ENCODE measurements around the gene EVI5L. TPM values are rescaled to one million over a fixed set of nuclear protein-coding genes. Genes with fewer than 3 reads are reported as not detected.
A peak's percentile ranks its signal among the peaks of the same experiment; 100 is the strongest.

EVI5L gene
- total RNA-seq, 4 donors from 2014 or later = 14.4 to 30.3 (median 17.7) TPM

DNA sequence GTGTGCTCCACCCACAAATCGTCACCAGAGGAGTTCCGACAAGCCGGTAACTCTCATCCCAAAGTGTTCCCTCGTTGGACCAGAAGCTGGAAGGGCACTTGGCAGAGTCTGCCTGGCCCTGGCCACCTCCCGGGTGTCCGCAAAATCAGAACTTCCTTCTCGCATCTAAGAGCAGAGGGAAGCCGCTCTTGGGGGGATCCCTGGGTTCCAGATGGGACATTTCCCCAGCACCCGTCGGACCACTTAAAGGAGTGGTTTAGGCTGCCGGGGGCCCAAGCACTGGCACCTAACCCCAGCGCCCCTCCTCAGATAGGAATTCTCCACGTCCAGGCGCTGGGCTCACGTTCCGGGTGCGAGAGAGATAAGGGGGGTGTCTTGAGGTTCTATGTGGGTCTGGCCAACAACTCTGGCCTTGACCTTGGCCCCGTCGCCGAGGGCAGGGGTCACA lies 72.8 kb downstream of the EVI5L start:
- Histone ChIP-seq H3K36me3 (peaks cover 0 to 22% (median 0%) of the 10 kb centered on the region in 3 donors), H3K9me3 (no peaks in the 10 kb centered on the region), H3K27me3 (no peaks in the 10 kb centered on the region), H3K4me1 (peaks cover 0 to 43% (median 16%) of the 10 kb centered on the region in 4 donors), H3K4me3 (peak overlapping the region; percentile 43 to 82 (median 62)), H3K27ac (peak overlapping the region; percentile 19 to 92 (median 85))
- DNase-seq (ENCODE audit: low spot score in 2 of 2) = no peak
- 13 to 27% methylated on average over 11 to 19 of the region's 20 CpGs for WGBS, 2 donors
- TF ChIP-seq EP300 (IDR thresholded peaks at IDR 0.05) = no peak
- no peak for TF ChIP-seq POLR2A (IDR thresholded peaks at IDR 0.05)
- TF ChIP-seq, protein P1, sequence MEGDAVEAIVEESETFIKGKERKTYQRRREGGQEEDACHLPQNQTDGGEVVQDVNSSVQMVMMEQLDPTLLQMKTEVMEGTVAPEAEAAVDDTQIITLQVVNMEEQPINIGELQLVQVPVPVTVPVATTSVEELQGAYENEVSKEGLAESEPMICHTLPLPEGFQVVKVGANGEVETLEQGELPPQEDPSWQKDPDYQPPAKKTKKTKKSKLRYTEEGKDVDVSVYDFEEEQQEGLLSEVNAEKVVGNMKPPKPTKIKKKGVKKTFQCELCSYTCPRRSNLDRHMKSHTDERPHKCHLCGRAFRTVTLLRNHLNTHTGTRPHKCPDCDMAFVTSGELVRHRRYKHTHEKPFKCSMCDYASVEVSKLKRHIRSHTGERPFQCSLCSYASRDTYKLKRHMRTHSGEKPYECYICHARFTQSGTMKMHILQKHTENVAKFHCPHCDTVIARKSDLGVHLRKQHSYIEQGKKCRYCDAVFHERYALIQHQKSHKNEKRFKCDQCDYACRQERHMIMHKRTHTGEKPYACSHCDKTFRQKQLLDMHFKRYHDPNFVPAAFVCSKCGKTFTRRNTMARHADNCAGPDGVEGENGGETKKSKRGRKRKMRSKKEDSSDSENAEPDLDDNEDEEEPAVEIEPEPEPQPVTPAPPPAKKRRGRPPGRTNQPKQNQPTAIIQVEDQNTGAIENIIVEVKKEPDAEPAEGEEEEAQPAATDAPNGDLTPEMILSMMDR (IDR thresholded peaks at IDR 0.05) = no peak

DNA sequence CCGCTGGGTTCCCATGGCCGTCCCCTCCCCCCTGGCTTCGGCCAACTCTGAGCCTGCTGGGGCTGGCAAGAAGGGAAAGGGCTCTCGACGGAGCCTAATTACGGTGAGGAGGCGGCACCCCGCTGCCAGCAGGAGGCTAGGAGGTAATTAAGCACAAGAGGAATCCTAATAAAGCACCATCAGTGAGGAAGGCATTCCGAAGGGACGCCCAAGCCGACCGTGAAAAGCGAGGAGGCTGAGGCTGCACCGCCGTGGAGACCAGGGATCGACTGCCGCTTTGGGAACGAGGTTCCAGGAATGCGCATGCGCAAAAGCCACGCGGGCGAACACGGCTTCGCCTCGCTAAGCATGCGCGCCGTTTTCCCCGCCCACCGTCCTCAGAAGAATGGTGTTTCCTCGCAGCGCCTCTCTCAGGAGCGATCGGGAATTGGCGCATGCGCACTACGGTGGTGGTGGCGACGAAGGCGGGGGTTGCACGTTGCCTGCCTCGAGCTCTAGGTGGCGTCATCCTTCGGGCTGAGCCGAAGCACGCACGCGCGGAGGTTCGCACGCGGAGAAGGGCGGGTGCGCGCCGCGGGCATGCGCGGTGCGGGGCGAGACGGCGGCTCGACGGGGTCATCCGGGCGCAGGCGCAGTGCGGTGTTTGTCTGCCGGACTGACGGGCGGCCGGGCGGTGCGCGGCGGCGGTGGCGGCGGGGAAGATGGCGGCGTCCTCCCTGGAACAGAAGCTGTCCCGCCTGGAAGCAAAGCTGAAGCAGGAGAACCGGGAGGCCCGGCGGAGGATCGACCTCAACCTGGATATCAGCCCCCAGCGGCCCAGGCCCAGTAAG lies 73.4 kb downstream of the EVI5L start, which contains the start of gene MAP2K7:
Gene MAP2K7 (plus strand): TSS at position 634 of the 830 bp plus-strand sequence. CDS start 68 bp downstream, at position 702.
- H3K27ac ChIP-seq = peak within 1 kb of the TSS; percentile 83 to 92 (median 88)
- DNase-seq (ENCODE audit: low spot score in 2 of 2) = peak; percentile 99
- H3K36me3 ChIP-seq = peaks cover 0 to 26% (median 0%) of the 10 kb centered on the region in 3 donors
- 0 to 1% methylated on average over 58 to 64 of the region's 89 CpGs for WGBS, 2 donors
- no peaks in the 10 kb centered on the region for H3K27me3 ChIP-seq
- H3K9me3 ChIP-seq = no peaks in the 10 kb centered on the region
- H3K4me3 ChIP-seq = peak within 1 kb of the TSS; percentile 69 to 90 (median 76)
- H3K4me1 ChIP-seq = peaks cover 0 to 49% (median 16%) of the 10 kb centered on the region in 4 donors
- TF ChIP-seq EP300 (IDR thresholded peaks at IDR 0.05) (peak; percentile 81 to 97), POLR2A (IDR thresholded peaks at IDR 0.05) (peak; percentile 75 to 90)
- TF ChIP-seq, protein P1 (IDR thresholded peaks at IDR 0.05) = peak; percentile 51 to 88 (median 61)

DNA sequence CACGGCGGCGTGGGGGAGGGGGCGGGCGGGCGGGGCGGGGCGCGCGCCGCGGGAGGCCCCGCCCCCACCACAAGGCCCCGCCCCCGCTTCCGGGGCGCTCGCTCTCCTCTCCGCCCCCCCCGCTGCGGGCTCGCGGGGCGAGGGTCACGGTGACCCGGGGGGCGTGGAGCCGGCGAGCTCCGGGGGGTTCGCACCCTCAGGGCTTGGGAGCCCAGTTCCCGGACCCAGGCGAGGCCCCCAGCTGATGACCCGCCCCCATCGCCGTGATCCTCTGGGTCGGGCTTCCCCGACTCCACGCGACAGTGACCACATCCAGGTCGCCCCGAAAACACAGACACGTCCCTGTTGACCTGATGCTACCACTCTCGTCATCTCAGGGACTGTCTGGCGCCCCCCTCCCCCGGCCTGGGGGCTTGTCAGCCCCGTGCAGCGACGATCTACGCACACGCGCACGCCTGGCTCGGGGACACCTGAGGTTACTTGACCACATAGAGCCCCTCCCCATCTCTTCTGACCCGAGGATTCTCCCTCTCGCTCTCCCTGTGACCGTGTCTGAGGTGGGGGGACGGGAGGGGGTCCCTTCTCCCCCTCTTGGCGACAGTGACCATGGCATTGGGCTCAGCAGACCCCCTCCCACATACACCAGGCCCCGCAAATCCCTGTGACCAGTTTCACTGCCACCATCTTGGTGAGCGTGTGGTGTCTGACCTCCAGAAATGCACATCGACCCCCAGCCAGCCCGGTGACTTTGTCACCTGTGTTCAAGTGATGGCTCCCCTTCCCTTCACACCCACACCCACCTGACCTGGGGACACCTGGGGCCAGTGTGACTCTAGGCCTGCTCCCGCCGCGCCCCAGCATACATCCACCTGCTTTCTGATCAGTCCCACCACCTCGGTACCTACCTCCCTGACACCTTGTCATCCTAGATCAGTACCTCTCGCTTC lies 74.3 kb downstream of the EVI5L start:
- H3K4me3 ChIP-seq = peak overlapping the region; percentile 69 to 90 (median 76)
- peaks cover 0 to 35% (median 0%) of the 10 kb centered on the region in 3 donors for H3K36me3 ChIP-seq
- DNase-seq (ENCODE audit: low spot score in 2 of 2) = no peak
- no peak for TF ChIP-seq POLR2A (IDR thresholded peaks at IDR 0.05)
- no peak for TF ChIP-seq EP300 (IDR thresholded peaks at IDR 0.05)
- TF ChIP-seq, protein P1 (IDR thresholded peaks at IDR 0.05) = no peak
- H3K9me3 ChIP-seq = no peaks in the 10 kb centered on the region
- H3K4me1 ChIP-seq = peaks cover 0 to 50% (median 16%) of the 10 kb centered on the region in 4 donors
- H3K27me3 ChIP-seq = no peaks in the 10 kb centered on the region
- peak overlapping the region; percentile 83 to 92 (median 88) for H3K27ac ChIP-seq
- WGBS, 2 donors = 23 to 38% methylated on average over 21 to 23 of the region's 68 CpGs

DNA sequence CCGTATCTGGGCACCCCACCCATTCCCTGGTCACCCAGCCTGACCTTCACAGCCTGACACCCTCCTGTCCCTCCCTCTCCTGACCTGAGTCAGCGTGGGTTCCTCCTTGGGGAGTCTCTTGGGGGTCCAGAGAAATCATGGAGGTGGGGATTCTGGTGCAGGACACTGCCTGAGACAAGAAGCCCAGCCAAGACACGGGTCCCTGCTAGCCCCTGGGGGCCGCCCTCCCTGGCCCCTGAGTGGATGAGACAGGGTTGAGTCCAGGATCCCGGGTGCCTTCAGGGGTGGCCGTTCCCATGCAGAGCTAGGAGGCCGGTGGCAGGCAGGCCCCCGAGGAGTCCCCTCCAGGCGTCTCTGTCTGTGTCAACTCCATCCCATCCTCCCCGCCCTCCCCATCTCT lies 75.2 kb downstream of the EVI5L start:
- Histone ChIP-seq H3K27ac (no peak overlapping the region), H3K36me3 (peaks cover 0 to 45% (median 3%) of the 10 kb centered on the region in 3 donors), H3K4me1 (peaks cover 0 to 50% (median 16%) of the 10 kb centered on the region in 4 donors), H3K9me3 (no peaks in the 10 kb centered on the region), H3K4me3 (peak overlapping the region in 1 of 4 donors; percentile 82), H3K27me3 (no peaks in the 10 kb centered on the region)
- no peak for TF ChIP-seq EP300 (IDR thresholded peaks at IDR 0.05)
- TF ChIP-seq, protein P1 (IDR thresholded peaks at IDR 0.05) = no peak
- 61 to 64% methylated on average over 8 to 10 of the region's 10 CpGs for WGBS, 2 donors
- no peak for DNase-seq (ENCODE audit: low spot score in 2 of 2)

Measured in tibial nerve (tissue), 4 donors.